Measurements from ENCODE around the gene ZNF432. TPM values are rescaled to one million over a fixed set of nuclear protein-coding genes. Genes with fewer than 3 reads are reported as not detected.
"Not testable (repeated sequence)": the region's sequence is repeated elsewhere in the genome, so short reads cannot be mapped to it uniquely, and the experiment has no call there.

ZNF432 gene
- total RNA-seq (10 to 100 TPM in 3 of 5 donors, 1 to 10 TPM in 2; 5.2 to 41.3 (median 17.0) TPM), polyA plus RNA-seq (1 to 10 TPM; 2.6 to 9.2 (median 9.0) TPM)
- long read RNA-seq, donor 1, result 0 reads
- long read RNA-seq, donor 2, partial matches to known transcripts, result 20 of 21 reads
- long read RNA-seq, donor 2, other reads (novel, unspliced or antisense), result 0 of 21 reads
- long read RNA-seq, donor 3, result 0 reads
- long read RNA-seq, donor 4, result 0 reads
- long read RNA-seq, donor 5, partial matches to known transcripts, result 0 of 2 reads
- long read RNA-seq, donor 5, other reads (novel, unspliced or antisense), result 0 of 2 reads
- long read RNA-seq, donor 6, partial matches to known transcripts, result 30 of 39 reads
- long read RNA-seq, donor 6, other reads (novel, unspliced or antisense), result 7 of 39 reads
- long read RNA-seq, donor 7, result 0 reads
- long read RNA-seq, donor 8, partial matches to known transcripts, result 0 of 1 reads
- long read RNA-seq, donor 8, other reads (novel, unspliced or antisense), result 0 of 1 reads
- long read RNA-seq, donor 9, partial matches to known transcripts, result 0 of 1 reads
- long read RNA-seq, donor 9, other reads (novel, unspliced or antisense), result 0 of 1 reads
- long read RNA-seq, donor 10, result 0 reads

GRCh38 chr19:52048555-52049501 is at the start of gene ZNF432:
Gene ZNF432, minus strand, starts transcription at chr19:52048838. Its CDS starts 1,970 bp downstream, at chr19:52046868.
- 0 to 1% (median 1%) methylated on average over 60 of the region's 60 CpGs for WGBS, 5 donors
- peak within 1 kb of the TSS; percentile 52 to 74 (median 68) for H3K4me3 ChIP-seq
- H3K4me1 ChIP-seq, result peaks cover 0 to 21% (median 8%) of the 10 kb centered on the region in 4 donors
- intact Hi-C loops (cut with DNase I; ENCODE audit: low total_unique reads), result no loop called here
- H3K36me3 ChIP-seq, result peaks cover 19 to 44% (median 33%) of the 10 kb centered on the region in 4 donors
- peak; percentile 88 to 98 for DNase-seq
- H3K9me3 ChIP-seq, result peaks cover 9 to 67% (median 39%) of the 10 kb centered on the region in 4 donors
- TF ChIP-seq POLR2A (IDR thresholded peaks at IDR 0.05) (peak in 1 of 4 donors; percentile 9), POLR2AphosphoS5 (IDR thresholded peaks at IDR 0.05) (peak; percentile 56 to 80 (median 76)), EP300 (IDR thresholded peaks at IDR 0.05) (no peak)
- no peaks in the 10 kb centered on the region for H3K27me3 ChIP-seq
- peak within 1 kb of the TSS; percentile 87 to 97 (median 96) for H3K27ac ChIP-seq

GRCh38 chr19:52096416-52096815 is 47.8 kb upstream of the ZNF432 start:
- Histone ChIP-seq H3K4me3 (peak overlapping the region in 1 of 4 donors; percentile 81), H3K9me3 (peaks cover 10 to 53% (median 35%) of the 10 kb centered on the region in 4 donors), H3K36me3 (peaks cover 4 to 20% (median 19%) of the 10 kb centered on the region in 4 donors), H3K4me1 (peaks cover 12 to 42% (median 23%) of the 10 kb centered on the region in 4 donors), H3K27ac (peak overlapping the region in 2 of 5 donors; percentile 85)
- intact Hi-C loops (cut with DNase I; ENCODE audit: low total_unique reads); DNase-seq; H3K27me3 ChIP-seq: not testable (repeated sequence)
- 78 to 99% (median 89%) methylated on average over 3 of the region's 3 CpGs for WGBS, 5 donors

GRCh38 chr19:52095172-52096014 is 46.8 kb upstream of the ZNF432 start, which contains the start of gene ZNF841:
Gene ZNF841, minus strand, starts transcription at chr19:52095765. Its CDS starts 10,964 bp downstream, at chr19:52084801.
- intact Hi-C loops (cut with DNase I; ENCODE audit: low total_unique reads), result no loop called here
- H3K36me3 ChIP-seq, result peaks cover 4 to 30% (median 29%) of the 10 kb centered on the region in 4 donors
- TF ChIP-seq POLR2AphosphoS5 (IDR thresholded peaks at IDR 0.05) (peak; percentile 60 to 86 (median 75)), POLR2A (IDR thresholded peaks at IDR 0.05) (peak in 1 of 4 donors; percentile 43), EP300 (IDR thresholded peaks at IDR 0.05) (no peak), CTCF (IDR thresholded peaks at IDR 0.05) (peak in 1 of 7 experiments; percentile 40)
- peak within 1 kb of the TSS; percentile 80 to 95 (median 88) for H3K4me3 ChIP-seq
- H3K27ac ChIP-seq, result peak within 1 kb of the TSS; percentile 73 to 88 (median 85)
- H3K4me1 ChIP-seq, result peaks cover 12 to 42% (median 23%) of the 10 kb centered on the region in 4 donors
- no peaks in the 10 kb centered on the region for H3K27me3 ChIP-seq
- peaks cover 10 to 61% (median 38%) of the 10 kb centered on the region in 4 donors for H3K9me3 ChIP-seq
- WGBS, 5 donors, result 1 to 2% (median 2%) methylated on average over 48 to 59 of the region's 59 CpGs
- peak; percentile 93 to 97 for DNase-seq

GRCh38 chr19:52094526-52095130 is 46.0 kb upstream of the ZNF432 start:
- WGBS, 5 donors, result 4 to 11% (median 6%) methylated on average over 12 of the region's 12 CpGs
- H3K27ac ChIP-seq, result peak overlapping the region in 4 of 5 donors; percentile 83 to 88 (median 85)
- DNase-seq, result peak in 1 of 2 donors; percentile 7

More at GRCh38 chr19:52094526-52095130, 46.0 kb upstream of the ZNF432 start:
- Histone ChIP-seq H3K27me3 (no peaks in the 10 kb centered on the region), H3K9me3 (peaks cover 10 to 62% (median 39%) of the 10 kb centered on the region in 4 donors), H3K4me1 (peaks cover 12 to 42% (median 23%) of the 10 kb centered on the region in 4 donors), H3K36me3 (peaks cover 7 to 38% (median 37%) of the 10 kb centered on the region in 4 donors), H3K4me3 (peak overlapping the region; percentile 80 to 95 (median 88))
- TF ChIP-seq EP300 (IDR thresholded peaks at IDR 0.05) (no peak), POLR2A (IDR thresholded peaks at IDR 0.05) (no peak), CTCF (IDR thresholded peaks at IDR 0.05) (no peak), POLR2AphosphoS5 (IDR thresholded peaks at IDR 0.05) (no peak)
- intact Hi-C loops (cut with DNase I; ENCODE audit: low total_unique reads), result no loop called here
